Ascending aorta (tissue), 2 donors: ENCODE measurements around the gene SOX5. TPM values are rescaled to one million over a fixed set of nuclear protein-coding genes. Genes with fewer than 3 reads are reported as not detected.

Experiments
- DNase-seq, 2 donors: peaks; one replicate each; pipeline ENCODE4 v3.0.0-alpha.2; 2019; ENCODE audit warnings: low spot score in 2 of 2
- H3K27ac ChIP-seq, 2 donors: fragments of 200-600 bp; sonication (generic); one replicate each; pipeline ENCODE4 v1.5.1; 2016 to 2017; ENCODE audit warnings: mild to moderate bottlenecking in 1 of 2
- H3K27me3 ChIP-seq: fragments of 200-600 bp; sonication (generic); one replicate; pipeline ENCODE4 v1.5.1; 2017
- H3K36me3 ChIP-seq, 2 donors: fragments of 200-600 bp; sonication (generic); one replicate each; pipeline ENCODE4 v1.5.1; 2016
- H3K4me1 ChIP-seq, 2 donors: fragments of 200-600 bp; sonication (generic); one replicate each; pipeline ENCODE4 v1.5.1; 2016 to 2017; ENCODE audit warnings: mild to moderate bottlenecking in 1 of 2
- H3K4me3 ChIP-seq, 2 donors: fragments of 200-600 bp; sonication (generic); one replicate each; pipeline ENCODE4 v1.5.1; 2016 to 2017; ENCODE audit warnings: mild to moderate bottlenecking in 1 of 2
- H3K9me3 ChIP-seq, 2 donors: fragments of 200-600 bp; sonication (generic); one replicate each; pipeline ENCODE4 v1.5.1; 2016
- CTCF ChIP-seq, 3 experiments: fragments of 200-600 bp in 2 of 3; fragments of 450-650 bp in 1 of 3; sonication (generic) in 2 of 3; IDR thresholded peaks; one replicate each; pipeline ENCODE4 v1.5.1; 2016 to 2019; ENCODE audit warnings: antibody characterized with exemption in 3 of 3, mild to moderate bottlenecking in 1 of 3, moderate library complexity in 1 of 3
- intact Hi-C: fragments of 100-400 bp; cut with DNase I; formaldehyde crosslinking; loops from one replicate; pipeline ENCODE4 v1.15.1; 2023
- total RNA-seq: library from RNA; depleted of rRNA; stranded (reverse); fragments of >200 nt; gene quantifications from one replicate; pipeline ENCODE4 v1.1.0, GENCODE V29; 2016

Gene SOX5
- total RNA-seq, 1 donor from 2014 or later = 18.2 TPM

DNA sequence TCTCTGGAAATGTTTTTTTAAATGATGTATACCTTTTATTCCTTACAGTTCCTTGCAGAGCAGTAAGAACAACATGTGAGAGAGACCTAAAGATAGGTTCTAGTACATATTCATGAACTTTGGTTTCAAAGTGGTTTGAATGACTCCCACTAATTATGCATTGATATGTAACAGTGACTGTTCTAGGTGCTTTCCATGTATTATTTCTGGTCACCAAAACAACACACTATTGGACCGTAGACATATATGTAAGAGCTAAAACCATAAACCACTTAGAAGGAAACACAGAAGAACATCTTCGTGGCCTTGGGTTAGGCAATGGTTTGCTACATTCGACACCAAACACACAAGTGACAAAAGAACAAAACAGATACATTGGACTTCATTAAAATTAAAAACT, 37.9 kb downstream of the SOX5 start:
- peaks cover 0 to 6% of the 10 kb centered on the region in 2 donors for H3K9me3 ChIP-seq
- H3K4me1 ChIP-seq = peaks cover 0 to 2% of the 10 kb centered on the region in 2 donors
- H3K36me3 ChIP-seq = no peaks in the 10 kb centered on the region
- H3K27ac ChIP-seq = no peak overlapping the region
- no peak for TF ChIP-seq CTCF (IDR thresholded peaks at IDR 0.05)
- intact Hi-C loops = no loop called here
- H3K4me3 ChIP-seq = no peak overlapping the region
- no peaks in the 10 kb centered on the region for H3K27me3 ChIP-seq
- DNase-seq = no peak

DNA sequence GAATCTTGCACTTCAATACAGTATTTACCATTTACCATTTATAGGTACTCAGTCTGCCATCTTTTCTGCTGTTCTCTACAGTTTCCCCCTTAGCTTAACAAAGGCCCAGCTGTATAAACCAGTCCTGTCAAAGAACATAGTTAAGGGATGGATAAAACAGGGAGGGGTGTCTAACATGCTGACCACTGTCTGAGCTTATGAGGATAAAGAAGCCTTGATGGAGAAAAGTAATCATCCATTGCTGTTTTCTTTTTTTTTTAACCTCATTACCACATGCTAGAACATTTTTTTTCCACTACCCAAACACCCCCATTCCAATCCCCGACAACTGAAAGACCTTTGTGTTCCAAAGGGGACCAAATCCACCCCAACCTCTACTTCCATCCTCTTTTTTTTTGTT, 39.9 kb downstream of the SOX5 start:
- DNase-seq = no peak
- H3K9me3 ChIP-seq = peaks cover 0 to 6% of the 10 kb centered on the region in 2 donors
- no peaks in the 10 kb centered on the region for H3K27me3 ChIP-seq
- no peak overlapping the region for H3K27ac ChIP-seq
- H3K4me1 ChIP-seq = peaks cover 0 to 2% of the 10 kb centered on the region in 2 donors
- H3K4me3 ChIP-seq = no peak overlapping the region
- intact Hi-C loops = no loop called here
- no peaks in the 10 kb centered on the region for H3K36me3 ChIP-seq
- TF ChIP-seq CTCF (IDR thresholded peaks at IDR 0.05) = no peak

DNA sequence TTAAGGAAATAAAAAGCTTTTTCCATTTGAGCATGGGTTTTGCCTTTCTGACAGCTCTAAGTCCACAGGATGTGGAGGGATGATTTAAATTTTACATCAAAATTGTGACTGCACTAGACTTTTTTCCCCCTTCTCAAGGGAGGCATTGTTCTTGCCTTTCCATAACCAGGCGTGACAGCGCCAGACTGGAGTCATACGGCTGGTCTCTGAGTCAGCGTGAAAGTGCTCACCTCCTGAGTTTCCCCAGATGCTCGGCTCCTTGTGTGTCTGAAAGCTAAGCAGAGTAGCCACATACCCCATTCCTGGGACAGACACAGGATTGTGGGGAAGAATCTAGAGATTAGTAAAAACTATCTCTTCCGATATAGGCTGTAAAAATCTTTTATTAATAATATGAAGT, 43.1 kb downstream of the SOX5 start:
- no peaks in the 10 kb centered on the region for H3K9me3 ChIP-seq
- H3K27ac ChIP-seq = no peak overlapping the region
- H3K4me3 ChIP-seq = no peak overlapping the region
- intact Hi-C loops = no loop called here
- no peak for DNase-seq
- H3K4me1 ChIP-seq = peaks cover 0 to 2% of the 10 kb centered on the region in 2 donors
- no peak for TF ChIP-seq CTCF (IDR thresholded peaks at IDR 0.05)
- H3K36me3 ChIP-seq = no peaks in the 10 kb centered on the region
- H3K27me3 ChIP-seq = no peaks in the 10 kb centered on the region

DNA sequence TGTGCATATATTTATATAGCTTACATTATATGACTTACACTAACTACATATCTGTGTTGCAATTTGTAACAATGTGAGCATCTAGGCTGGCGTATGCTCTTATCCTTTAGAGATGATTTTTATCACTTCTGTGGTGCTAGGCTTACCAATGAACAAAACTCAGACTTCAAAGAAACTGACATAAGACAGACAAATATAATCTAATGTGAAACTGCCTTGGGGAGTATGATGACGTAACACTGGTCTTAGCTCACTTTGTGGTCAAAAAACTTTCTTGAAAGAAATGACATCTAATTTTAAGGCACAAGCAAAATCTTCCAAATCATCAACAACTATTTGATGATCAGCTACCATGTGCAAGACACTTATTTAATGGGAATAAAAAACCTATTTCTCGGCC, 50.0 kb downstream of the SOX5 start:
- DNase-seq = no peak
- Histone ChIP-seq H3K4me1 (no peaks in the 10 kb centered on the region), H3K27me3 (no peaks in the 10 kb centered on the region), H3K36me3 (peaks cover 0 to 2% of the 10 kb centered on the region in 2 donors), H3K9me3 (no peaks in the 10 kb centered on the region), H3K4me3 (no peak overlapping the region), H3K27ac (no peak overlapping the region)
- TF ChIP-seq CTCF (IDR thresholded peaks at IDR 0.05) = no peak
- intact Hi-C loops = no loop called here

DNA sequence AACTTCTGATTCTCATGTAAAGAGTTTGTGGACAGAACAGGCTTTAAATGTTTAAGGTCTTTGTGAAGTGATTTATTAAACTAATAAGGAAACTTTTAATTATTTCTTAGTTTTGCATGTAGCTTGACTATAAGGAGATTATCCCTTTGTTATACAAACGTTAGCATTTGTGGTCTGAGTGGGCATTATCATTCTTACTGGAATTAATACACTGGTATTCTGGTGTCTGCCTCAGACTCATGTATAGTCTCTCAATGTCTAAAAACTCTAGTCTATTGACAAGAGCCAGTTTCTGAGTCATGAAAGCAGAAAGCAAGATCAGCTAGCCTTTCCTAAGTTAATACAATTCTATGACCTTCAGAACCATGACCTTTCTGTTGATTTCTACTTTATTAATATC, 51.3 kb downstream of the SOX5 start:
- Histone ChIP-seq H3K36me3 (peaks cover 0 to 5% of the 10 kb centered on the region in 2 donors), H3K9me3 (no peaks in the 10 kb centered on the region), H3K4me1 (no peaks in the 10 kb centered on the region), H3K4me3 (no peak overlapping the region), H3K27me3 (no peaks in the 10 kb centered on the region), H3K27ac (no peak overlapping the region)
- intact Hi-C loops = no loop called here
- no peak for TF ChIP-seq CTCF (IDR thresholded peaks at IDR 0.05)
- DNase-seq = no peak

GRCh38 chr12:23895792-23896218, 53.7 kb downstream of the SOX5 start:
- H3K4me1 ChIP-seq = no peaks in the 10 kb centered on the region
- H3K9me3 ChIP-seq = no peaks in the 10 kb centered on the region
- H3K4me3 ChIP-seq = no peak overlapping the region
- intact Hi-C loops = no loop called here
- no peaks in the 10 kb centered on the region for H3K27me3 ChIP-seq
- DNase-seq = no peak
- H3K27ac ChIP-seq = no peak overlapping the region
- peaks cover 0 to 5% of the 10 kb centered on the region in 2 donors for H3K36me3 ChIP-seq
- TF ChIP-seq CTCF (IDR thresholded peaks at IDR 0.05) = no peak
